ENCODE data around the gene DCAKD.

DCAKD gene

GRCh38 chr17:45061606-45062205 is 10.3 kb upstream of the DCAKD start:
- no peak for ATAC-seq
- TF ChIP-seq CSDC2 (CRISPR knock-in tag; IDR thresholded peaks at IDR 0.05) (no peak), ZC3H10 (CRISPR knock-in tag; IDR thresholded peaks at IDR 0.05) (no peak), CREB5 (CRISPR knock-in tag; IDR thresholded peaks at IDR 0.05; ENCODE audit: low read depth) (no peak), POU6F1 (CRISPR knock-in tag; IDR thresholded peaks at IDR 0.05; ENCODE audit: borderline replicate concordance, low read depth) (no peak), ISL1 (CRISPR knock-in tag; IDR thresholded peaks at IDR 0.05) (no peak), ZNF565 (CRISPR knock-in tag; conservative IDR thresholded peaks at IDR 0.05; ENCODE audit: low read depth) (no peak), GLIS3 (CRISPR knock-in tag; IDR thresholded peaks at IDR 0.05) (no peak), PATZ1 (CRISPR knock-in tag; IDR thresholded peaks at IDR 0.05; ENCODE audit: borderline replicate concordance) (no peak), ZFP30 (CRISPR knock-in tag; IDR thresholded peaks at IDR 0.05) (no peak), OSR1 (CRISPR knock-in tag; IDR thresholded peaks at IDR 0.05) (no peak), ZFP3 (CRISPR knock-in tag; IDR thresholded peaks at IDR 0.05) (no peak), TSHZ2 (CRISPR knock-in tag; IDR thresholded peaks at IDR 0.05) (no peak)

- ATAC-seq: peak; percentile 96
- no peak for TF ChIP-seq PPARA (CRISPR knock-in tag; IDR thresholded peaks at IDR 0.05; ENCODE audit: borderline replicate concordance)
- 0 out of 2 replicates have a peak, but pooled peaks have one; percentile 51 for TF ChIP-seq POU6F1 (CRISPR knock-in tag; IDR thresholded peaks at IDR 0.05; ENCODE audit: borderline replicate concordance, low read depth)
- TF ChIP-seq TSHZ2 (CRISPR knock-in tag; IDR thresholded peaks at IDR 0.05): peak; percentile 23; the same call in 1 of the 2 replicates
- TF ChIP-seq TCF4 (CRISPR knock-in tag; IDR thresholded peaks at IDR 0.05; ENCODE audit: borderline replicate concordance): no peak
Observed at GRCh38 chr17:45060797-45061605, 9.6 kb upstream of the DCAKD start, which contains the start of gene NMT1. Gene NMT1, plus strand, starts transcription at chr17:45061317. Its CDS starts 13 bp downstream, at chr17:45061330.

Data from SK-N-SH treated with all-trans-retinoic acid at 6 μM for 48 hours (cell line).